Fibroblast of lung (primary cell): ENCODE measurements around the gene INHBE. TPM values are rescaled to one million over a fixed set of nuclear protein-coding genes. Genes with fewer than 3 reads are reported as not detected.

ENCODE experiments used
- DNase-seq, 2 donors: peaks; one replicate each; pipeline versions ENCODE4 v3.0.0 to v3.0.0-alpha.2; 2010; ENCODE audit warnings: low read depth in 2 of 2
- H2AFZ ChIP-seq: 2 replicates; pipeline ENCODE4 v1.5.1; 2012; ENCODE audit warnings: low read length, control low read depth, inconsistent platforms
- H3K27ac ChIP-seq: 2 replicates; pipeline ENCODE4 v1.5.1; 2011; ENCODE audit warnings: low read length, control low read depth; ENCODE audit not compliant: insufficient read depth
- H3K27me3 ChIP-seq: 2 replicates; pipeline ENCODE4 v1.5.1; 2011; ENCODE audit warnings: mild to moderate bottlenecking, low read length; ENCODE audit not compliant: control insufficient read depth, insufficient read depth
- H3K36me3 ChIP-seq: 2 replicates; pipeline ENCODE4 v1.5.1; 2011; ENCODE audit warnings: low read length; ENCODE audit not compliant: control insufficient read depth, insufficient read depth
- H3K4me1 ChIP-seq: 2 replicates; pipeline ENCODE4 v1.5.1; 2011; ENCODE audit warnings: low read length; ENCODE audit not compliant: control insufficient read depth, insufficient read depth; ENCODE audit errors: extremely low read depth
- H3K4me2 ChIP-seq: 2 replicates; pipeline ENCODE4 v1.5.1; 2011; ENCODE audit warnings: low read length, control low read depth; ENCODE audit not compliant: insufficient read depth; ENCODE audit errors: extremely low read depth
- H3K4me3 ChIP-seq, 4 experiments: fragments of 200-600 bp in 1 of 4; sonication (generic) in 1 of 4; replicated peaks in 1 of 4; 2 replicates each; pipeline ENCODE4 v1.5.1; 2011 to 2016; ENCODE audit warnings: low read length in 4 of 4, low read depth in 3 of 4, mild to moderate bottlenecking in 3 of 4, control low read depth in 2 of 4, inconsistent platforms in 1 of 4, mixed read lengths in 1 of 4; ENCODE audit not compliant: insufficient read depth in 1 of 4; ENCODE audit errors: control extremely low read depth in 1 of 4
- H3K79me2 ChIP-seq: 2 replicates; pipeline ENCODE4 v1.5.1; 2012; ENCODE audit warnings: mild to moderate bottlenecking, low read length, inconsistent platforms; ENCODE audit not compliant: control insufficient read depth, insufficient read depth
- H3K9ac ChIP-seq: 2 replicates; pipeline ENCODE4 v1.5.1; 2011; ENCODE audit warnings: mild to moderate bottlenecking, low read length, control low read depth; ENCODE audit not compliant: insufficient read depth
- H3K9me3 ChIP-seq: 2 replicates; pipeline ENCODE4 v1.5.1; 2012; ENCODE audit warnings: low read depth, low read length; ENCODE audit not compliant: control insufficient read depth, insufficient read depth
- H4K20me1 ChIP-seq: 2 replicates; pipeline ENCODE4 v1.5.1; 2011; ENCODE audit warnings: low read length; ENCODE audit not compliant: control insufficient read depth, insufficient read depth; ENCODE audit errors: extremely low read depth
- EZH2 ChIP-seq: IDR thresholded peaks from 2 replicates; pipeline ENCODE4 v1.5.1; 2012; ENCODE audit warnings: low read length, control low read depth, mild to moderate bottlenecking; ENCODE audit errors: missing control alignments
- polyA plus RNA-seq, 2 donors: library from polyadenylated mRNA; depleted of rRNA in 1 of 2; stranded (reverse) in 1 of 2; unstranded in 1 of 2; fragments of >200 nt; gene quantifications; 2 replicates each; pipeline ENCODE4 v1.2.1, GENCODE V29; 2011 to 2012; ENCODE audit warnings: missing spikeins in 1 of 2
- total RNA-seq: library from RNA; depleted of rRNA; stranded (reverse); fragments of >200 nt; gene quantifications from 2 replicates; pipeline ENCODE4 v1.2.1, GENCODE V29; 2014
- TF ChIP-seq, protein P1 (sequence below), 2 donors: IDR thresholded peaks in 1 of 2; conservative IDR thresholded peaks in 1 of 2; 1 replicate in 1 of 2; 2 replicates in 1 of 2; pipeline ENCODE4 v1.5.1; 2011 to 2012; ENCODE audit warnings: low read length in 2 of 2, control low read depth in 1 of 2, inconsistent platforms in 1 of 2, low read depth in 1 of 2, mild to moderate bottlenecking in 1 of 2

INHBE gene
- total and polyA plus RNA-seq, 2 donors (not counting 1 experiment from before 2014, with no cell fraction given), result 0.67 to 26.4 TPM

- Histone ChIP-seq H3K4me2 (peak overlapping the region; percentile 75), H3K4me3 (peak overlapping the region; percentile 12 to 83 (median 57)), H3K27me3 (no peaks in the 10 kb centered on the region), H2AFZ (no peak overlapping the region), H3K79me2 (no peaks in the 10 kb centered on the region), H3K27ac (no peak overlapping the region), H3K4me1 (peaks cover 3% of the 10 kb centered on the region), H3K36me3 (no peaks in the 10 kb centered on the region), H3K9me3 (no peaks in the 10 kb centered on the region), H4K20me1 (no peaks in the 10 kb centered on the region), H3K9ac (no peak overlapping the region)
- no peak for TF ChIP-seq EZH2
- TF ChIP-seq, protein P1, sequence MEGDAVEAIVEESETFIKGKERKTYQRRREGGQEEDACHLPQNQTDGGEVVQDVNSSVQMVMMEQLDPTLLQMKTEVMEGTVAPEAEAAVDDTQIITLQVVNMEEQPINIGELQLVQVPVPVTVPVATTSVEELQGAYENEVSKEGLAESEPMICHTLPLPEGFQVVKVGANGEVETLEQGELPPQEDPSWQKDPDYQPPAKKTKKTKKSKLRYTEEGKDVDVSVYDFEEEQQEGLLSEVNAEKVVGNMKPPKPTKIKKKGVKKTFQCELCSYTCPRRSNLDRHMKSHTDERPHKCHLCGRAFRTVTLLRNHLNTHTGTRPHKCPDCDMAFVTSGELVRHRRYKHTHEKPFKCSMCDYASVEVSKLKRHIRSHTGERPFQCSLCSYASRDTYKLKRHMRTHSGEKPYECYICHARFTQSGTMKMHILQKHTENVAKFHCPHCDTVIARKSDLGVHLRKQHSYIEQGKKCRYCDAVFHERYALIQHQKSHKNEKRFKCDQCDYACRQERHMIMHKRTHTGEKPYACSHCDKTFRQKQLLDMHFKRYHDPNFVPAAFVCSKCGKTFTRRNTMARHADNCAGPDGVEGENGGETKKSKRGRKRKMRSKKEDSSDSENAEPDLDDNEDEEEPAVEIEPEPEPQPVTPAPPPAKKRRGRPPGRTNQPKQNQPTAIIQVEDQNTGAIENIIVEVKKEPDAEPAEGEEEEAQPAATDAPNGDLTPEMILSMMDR (conservative IDR thresholded peaks at IDR 0.05 in 1 of 2, IDR thresholded peaks at IDR 0.05 in 1 of 2; ENCODE audit: low read depth in 1 of 2, low read length in 2 of 2), result no peak
- no peak for DNase-seq
These were observed 5.3 kb downstream of the INHBE start for GRCh38 chr12:57460468-57460784.

DNA sequence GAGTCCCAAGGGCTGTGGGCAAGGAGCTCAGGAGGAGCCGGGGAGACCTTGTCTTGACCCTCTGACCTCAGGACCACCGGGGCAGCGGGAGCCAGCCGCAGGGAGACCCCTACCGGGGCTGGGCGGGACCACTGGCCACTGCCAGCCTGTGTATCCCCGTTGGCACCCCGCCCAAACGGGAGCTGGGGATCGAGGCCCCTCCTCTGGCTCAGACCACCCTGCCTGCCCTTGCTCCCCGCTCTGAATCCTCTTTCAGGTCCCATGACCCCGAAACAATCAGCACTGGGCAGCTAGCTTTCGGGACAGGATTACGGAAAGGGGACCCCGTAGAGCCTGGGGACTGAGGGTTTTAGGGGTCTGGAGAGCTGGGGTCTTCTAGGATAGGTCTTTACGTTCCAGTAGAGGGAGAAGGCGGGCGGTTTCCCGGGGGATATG is 5.8 kb downstream of the INHBE start:
- DNase-seq, result no peak
- H2AFZ ChIP-seq, result no peak overlapping the region
- peak overlapping the region; percentile 40 to 83 (median 57) for H3K4me3 ChIP-seq
- no peaks in the 10 kb centered on the region for H3K27me3 ChIP-seq
- no peaks in the 10 kb centered on the region for H4K20me1 ChIP-seq
- peak overlapping the region; percentile 23 for H3K9ac ChIP-seq
- no peaks in the 10 kb centered on the region for H3K36me3 ChIP-seq
- peak overlapping the region; percentile 88 for H3K4me2 ChIP-seq
- no peaks in the 10 kb centered on the region for H3K79me2 ChIP-seq
- H3K4me1 ChIP-seq, result peaks cover 2% of the 10 kb centered on the region
- H3K9me3 ChIP-seq, result no peaks in the 10 kb centered on the region
- TF ChIP-seq, protein P1 (conservative IDR thresholded peaks at IDR 0.05 in 1 of 2, IDR thresholded peaks at IDR 0.05 in 1 of 2; ENCODE audit: low read depth in 1 of 2, low read length in 2 of 2), result no peak
- no peak overlapping the region for H3K27ac ChIP-seq

DNA sequence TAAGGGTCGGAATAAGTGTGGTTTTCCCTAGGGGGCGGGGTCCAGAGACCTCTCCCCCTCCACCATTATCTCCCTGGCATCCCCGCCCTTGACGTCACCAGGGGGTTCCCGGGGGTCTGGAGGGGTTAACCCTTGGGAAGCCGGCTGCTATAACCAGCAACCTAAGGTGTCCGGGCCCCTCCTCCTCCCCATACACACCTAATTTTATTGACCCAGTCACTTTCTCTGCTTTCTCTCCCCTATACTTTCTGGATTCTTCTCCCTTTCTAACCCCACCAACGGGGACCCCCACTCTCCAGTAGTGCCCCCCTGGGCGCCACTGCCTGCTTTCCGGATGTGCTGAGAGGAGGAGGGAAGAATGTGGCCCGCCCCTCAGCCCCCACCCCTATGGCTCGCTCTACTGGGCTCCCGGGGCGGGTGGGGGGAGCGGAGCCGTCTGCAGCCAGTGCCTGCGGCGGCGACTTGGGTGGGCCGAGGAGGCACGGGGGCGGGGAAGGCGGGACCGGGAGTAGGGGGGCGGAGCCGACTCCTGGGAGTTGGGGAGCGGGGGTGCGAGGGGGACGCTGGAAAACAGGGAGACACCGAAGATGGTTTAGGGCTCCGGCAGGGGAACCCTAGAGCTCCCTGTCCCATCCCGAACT is 6.3 kb downstream of the INHBE start:
- Histone ChIP-seq H3K9ac (peak overlapping the region; percentile 30), H3K27ac (peak overlapping the region; percentile 6)

More for the DNA sequence above, 6.3 kb downstream of the INHBE start:
- Histone ChIP-seq H3K9me3 (no peaks in the 10 kb centered on the region), H3K4me1 (peaks cover 2% of the 10 kb centered on the region), H3K4me3 (peak overlapping the region; percentile 56 to 88 (median 70)), H3K79me2 (no peaks in the 10 kb centered on the region), H4K20me1 (no peaks in the 10 kb centered on the region), H3K36me3 (no peaks in the 10 kb centered on the region), H3K4me2 (peak overlapping the region; percentile 94), H3K27me3 (no peaks in the 10 kb centered on the region), H2AFZ (peak overlapping the region; percentile 67)
- TF ChIP-seq, protein P1 (conservative IDR thresholded peaks at IDR 0.05 in 1 of 2, IDR thresholded peaks at IDR 0.05 in 1 of 2; ENCODE audit: low read depth in 1 of 2, low read length in 2 of 2), result no peak
- no peak for TF ChIP-seq EZH2
- peak; percentile 52 to 70 for DNase-seq
